CD14-positive monocyte (primary cell): Measurements from ENCODE around the gene APC. TPM values are rescaled to one million over a fixed set of nuclear protein-coding genes. Genes with fewer than 3 reads are reported as not detected.

Source experiments
- DNase-seq, 3 donors: peaks; one replicate each; pipeline ENCODE4 v3.0.0-alpha.2; 2011 to 2022
- H2AFZ ChIP-seq: 2 replicates; pipeline ENCODE4 v1.6.0; 2012; ENCODE audit warnings: mild to moderate bottlenecking, low read depth, low read length, inconsistent platforms; ENCODE audit not compliant: insufficient read depth, poor library complexity, severe bottlenecking
- H3K27ac ChIP-seq, 2 donors: 1 replicate in 1 of 2; 2 replicates in 1 of 2; pipeline ENCODE4 v1.5.1; 2012 to 2013; ENCODE audit warnings: low read length in 2 of 2, control low read depth in 1 of 2, inconsistent platforms in 1 of 2, low read depth in 1 of 2, mild to moderate bottlenecking in 1 of 2
- H3K27me3 ChIP-seq, 2 donors: one replicate each; pipeline versions ENCODE4 v1.6.0 to v1.6.1; 2011 to 2013; ENCODE audit warnings: low read length in 2 of 2; ENCODE audit not compliant: control insufficient read depth in 2 of 2, insufficient read depth in 2 of 2
- H3K36me3 ChIP-seq, 2 donors: replicated peaks in 1 of 2; 1 replicate in 1 of 2; 2 replicates in 1 of 2; pipeline versions ENCODE4 v1.5.1 to v1.6.1; 2012 to 2013; ENCODE audit warnings: low read length in 2 of 2, control low read depth in 1 of 2, inconsistent platforms in 1 of 2, mild to moderate bottlenecking in 1 of 2; ENCODE audit not compliant: insufficient read depth in 2 of 2, control insufficient read depth in 1 of 2
- H3K4me1 ChIP-seq, 2 donors: 1 replicate in 1 of 2; 2 replicates in 1 of 2; pipeline versions ENCODE4 v1.5.1 to v1.6.1; 2012 to 2013; ENCODE audit warnings: low read length in 2 of 2, control low read depth in 1 of 2, inconsistent platforms in 1 of 2, mild to moderate bottlenecking in 1 of 2, moderate library complexity in 1 of 2; ENCODE audit not compliant: insufficient read depth in 2 of 2, control insufficient read depth in 1 of 2
- H3K4me2 ChIP-seq: replicated peaks from 2 replicates; pipeline ENCODE3; 2012; ENCODE audit warnings: low read length, moderate library complexity, mild to moderate bottlenecking; ENCODE audit not compliant: poor library complexity, severe bottlenecking; ENCODE audit errors: extremely low read depth
- H3K4me3 ChIP-seq, 3 experiments: fragments of 200-600 bp in 1 of 3; sonication (generic) in 1 of 3; replicated peaks in 1 of 3; 1 replicate in 2 of 3; 2 replicates in 1 of 3; pipeline ENCODE4 v1.5.1; 2011 to 2013; ENCODE audit warnings: low read length in 3 of 3, mild to moderate bottlenecking in 3 of 3, control low read depth in 2 of 3, low read depth in 2 of 3, inconsistent platforms in 1 of 3, moderate library complexity in 1 of 3
- H3K79me2 ChIP-seq: 2 replicates; pipeline ENCODE4 v1.6.0; 2012; ENCODE audit warnings: mild to moderate bottlenecking, control low read depth, inconsistent platforms, low read length, moderate library complexity; ENCODE audit not compliant: insufficient read depth
- H3K9ac ChIP-seq: 2 replicates; pipeline ENCODE4 v1.6.0; 2017; ENCODE audit warnings: low read length, mild to moderate bottlenecking; ENCODE audit not compliant: insufficient read depth, poor library complexity, severe bottlenecking
- H3K9me3 ChIP-seq, 2 donors: replicated peaks in 1 of 2; 1 replicate in 1 of 2; 2 replicates in 1 of 2; pipeline versions ENCODE4 v1.5.1 to v1.6.1; 2012 to 2013; ENCODE audit warnings: low read length in 2 of 2, control low read depth in 1 of 2; ENCODE audit not compliant: control insufficient read depth in 1 of 2, insufficient read depth in 1 of 2
- H4K20me1 ChIP-seq: 2 replicates; pipeline ENCODE4 v1.6.0; 2012; ENCODE audit warnings: mild to moderate bottlenecking, low read length, control low read depth, moderate library complexity; ENCODE audit not compliant: insufficient read depth
- H3K27ac Mint-ChIP-seq, 7 donors: one replicate each; pipeline ENCODE4 v1.8.0; 2020; ENCODE audit warnings: mild to moderate bottlenecking in 7 of 7, mixed read lengths in 7 of 7, moderate library complexity in 6 of 7, inconsistent platforms in 2 of 7
- H3K27me3 Mint-ChIP-seq, 3 donors: one replicate each; pipeline ENCODE4 v1.8.0; 2021 to 2022; ENCODE audit warnings: low read depth in 3 of 3, mild to moderate bottlenecking in 3 of 3, mixed read lengths in 3 of 3, moderate library complexity in 3 of 3, inconsistent platforms in 1 of 3
- H3K36me3 Mint-ChIP-seq, 2 donors: one replicate each; pipeline ENCODE4 v1.8.0; 2020; ENCODE audit warnings: mixed read lengths in 2 of 2, inconsistent platforms in 1 of 2, mild to moderate bottlenecking in 1 of 2
- H3K4me1 Mint-ChIP-seq: one replicate; pipeline ENCODE4 v1.8.0; 2020; ENCODE audit warnings: mild to moderate bottlenecking, mixed read lengths
- H3K4me3 Mint-ChIP-seq, 2 donors: one replicate each; pipeline ENCODE4 v1.8.0; 2020; ENCODE audit warnings: mild to moderate bottlenecking in 2 of 2, mixed read lengths in 2 of 2, moderate library complexity in 1 of 2
- H3K9me3 Mint-ChIP-seq, 7 donors: one replicate each; pipeline ENCODE4 v1.8.0; 2020 to 2022; ENCODE audit warnings: mixed read lengths in 7 of 7, mild to moderate bottlenecking in 6 of 7, moderate library complexity in 6 of 7, inconsistent platforms in 2 of 7
- CTCF ChIP-seq: fragments of 200-600 bp; IDR thresholded peaks from one replicate; pipeline ENCODE4 v1.8.0; 2022; ENCODE audit warnings: antibody characterized with exemption, mild to moderate bottlenecking
- WGBS: methylation state at CpG from one replicate; pipeline ENCODE4 v1.1.5; 2013; ENCODE audit warnings: missing lambda C conversion rate; ENCODE audit not compliant: insufficient coverage; 5-methylcytosine and 5-hydroxymethylcytosine counted together
- intact Hi-C, 2 donors: fragments of 100-400 bp; cut with micrococcal nuclease; formaldehyde crosslinking; loops; one replicate each; pipeline versions ENCODE4 v1.15.0 to v1.15.1; 2023
- polyA plus RNA-seq, 3 donors: library from polyadenylated mRNA; depleted of rRNA in 1 of 3; unstranded in 2 of 3; stranded (reverse) in 1 of 3; fragments of 300-500 nt in 2 of 3; fragments of >200 nt in 1 of 3; fragmentation: Illumina TruSeq in 2 of 3; gene quantifications; 1 replicate in 2 of 3; 2 replicates in 1 of 3; pipeline ENCODE4 v1.2.3, GENCODE V29; 2012 to 2021

Gene APC
- polyA plus RNA-seq, 3 donors: 6.5 to 13.6 (median 9.0) TPM

- H3K27ac Mint-ChIP-seq: no peak overlapping the region
- no CpG with 5 or more reads among the region's 6 CpGs for WGBS
- Histone ChIP-seq H3K4me2 (no peak overlapping the region), H3K27ac (no peak overlapping the region), H3K9me3 (no peaks in the 10 kb centered on the region), H3K36me3 (peaks cover 39 to 85% of the 10 kb centered on the region in 2 donors), H3K27me3 (no peaks in the 10 kb centered on the region), H3K4me1 (no peaks in the 10 kb centered on the region), H3K79me2 (no peaks in the 10 kb centered on the region), H4K20me1 (no peaks in the 10 kb centered on the region), H3K9ac (no peak overlapping the region), H3K4me3 (no peak overlapping the region), H2AFZ (no peak overlapping the region)
- H3K4me3 Mint-ChIP-seq: no peak overlapping the region
- intact Hi-C loops: no loop called here
- peaks cover 51 to 54% of the 10 kb centered on the region in 2 donors for H3K36me3 Mint-ChIP-seq
- no peaks in the 10 kb centered on the region for H3K9me3 Mint-ChIP-seq
- no peak for TF ChIP-seq CTCF
- no peak for DNase-seq
- peaks cover under 1% of the 10 kb centered on the region for H3K4me1 Mint-ChIP-seq
- H3K27me3 Mint-ChIP-seq: no peaks in the 10 kb centered on the region
Observed at GRCh38 chr5:112800891-112801290, 63.2 kb downstream of the APC start.

GRCh38 chr5:112811023-112811422, 73.3 kb downstream of the APC start:
- DNase-seq: no peak
- H3K4me2 ChIP-seq: no peak overlapping the region
- no peaks in the 10 kb centered on the region for H3K9me3 ChIP-seq
- no peaks in the 10 kb centered on the region for H3K27me3 ChIP-seq
- Mint-ChIP-seq H3K4me1 (no peaks in the 10 kb centered on the region), H3K4me3 (no peak overlapping the region), H3K27ac (no peak overlapping the region), H3K9me3 (peaks cover 0 to 4% (median 0%) of the 10 kb centered on the region in 7 donors), H3K36me3 (peaks cover 52 to 66% of the 10 kb centered on the region in 2 donors), H3K27me3 (no peaks in the 10 kb centered on the region)
- H3K36me3 ChIP-seq: peaks cover 32 to 84% of the 10 kb centered on the region in 2 donors
- peaks cover 9% of the 10 kb centered on the region for H4K20me1 ChIP-seq
- intact Hi-C loops: no loop called here
- 100% methylated on average over 1 of the region's 1 CpG for WGBS
- no peaks in the 10 kb centered on the region for H3K4me1 ChIP-seq
- no peak overlapping the region for H2AFZ ChIP-seq
- TF ChIP-seq CTCF: no peak
- H3K27ac ChIP-seq: no peak overlapping the region
- no peaks in the 10 kb centered on the region for H3K79me2 ChIP-seq
- H3K9ac ChIP-seq: no peak overlapping the region
- H3K4me3 ChIP-seq: no peak overlapping the region
